ENCODE results near the gene PRDM8.
"Not testable (repeated sequence)": the region's sequence is repeated elsewhere in the genome, so short reads cannot be mapped to it uniquely, and the experiment has no call there.

PRDM8 gene

DNA sequence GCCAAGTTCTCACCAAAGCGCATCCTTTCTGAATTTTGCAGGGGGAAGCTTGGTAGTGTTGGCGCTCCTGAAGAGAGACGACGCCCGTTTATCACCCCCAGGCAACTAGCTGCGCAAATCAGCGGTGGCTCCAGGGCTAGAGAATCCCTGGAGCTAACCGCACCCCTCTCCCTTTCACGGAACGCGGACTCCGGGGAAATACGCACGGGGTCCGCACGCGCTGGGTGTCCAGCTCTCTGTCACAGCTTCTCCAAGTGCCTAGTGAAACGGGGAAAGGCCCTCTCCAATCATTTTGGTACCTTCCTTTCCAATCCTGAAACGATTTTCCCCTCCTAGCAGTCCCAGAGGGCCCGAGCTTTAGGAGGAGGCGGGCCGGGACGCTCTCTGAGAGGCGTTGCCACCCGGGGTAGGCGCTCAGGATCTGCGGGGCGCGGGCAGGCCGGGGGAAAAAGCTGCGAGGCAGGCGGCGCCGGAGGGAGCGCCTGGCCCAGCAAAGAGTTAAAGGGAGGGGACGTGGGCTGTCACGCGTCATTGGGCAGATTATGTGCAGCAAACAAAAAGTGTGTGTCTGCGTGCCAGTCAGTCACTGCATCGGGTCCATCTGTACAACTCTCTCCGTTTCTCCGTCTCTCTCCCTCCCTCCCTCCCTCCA, at the start of gene PRDM8:
PRDM8 (plus strand) TSS at position 582 of the 652 bp plus-strand sequence. CDS start 2,578 bp downstream, outside the sequence.
- in situ Hi-C loops (cut with MboI; ENCODE audit: low pct_unique_long_range_greater_than_20kb, low sequenced_read_pairs), result loop anchor here (25.0 kb wide), 1 partner anchor 1235 kb away; no protein-coding TSS in a partner anchor
- no peak for DNase-seq

- in situ Hi-C loops (cut with MboI; ENCODE audit: low pct_unique_long_range_greater_than_20kb, low sequenced_read_pairs), result no loop called here
- DNase-seq, result no peak
Measured at GRCh38 chr4:80150387-80151180, 46.7 kb upstream of the PRDM8 start.

GRCh38 chr4:80151981-80152380, 45.3 kb upstream of the PRDM8 start:
- DNase-seq, result no peak
- in situ Hi-C loops (cut with MboI; ENCODE audit: low pct_unique_long_range_greater_than_20kb, low sequenced_read_pairs), result no loop called here

GRCh38 chr4:80153874-80154544, 43.3 kb upstream of the PRDM8 start:
- DNase-seq, result no peak
- in situ Hi-C loops (cut with MboI; ENCODE audit: low pct_unique_long_range_greater_than_20kb, low sequenced_read_pairs), result no loop called here

- in situ Hi-C loops (cut with MboI; ENCODE audit: low pct_unique_long_range_greater_than_20kb, low sequenced_read_pairs), result no loop called here
- DNase-seq, result no peak
Measured at GRCh38 chr4:80154545-80154933, 42.8 kb upstream of the PRDM8 start.

- in situ Hi-C loops (cut with MboI; ENCODE audit: low pct_unique_long_range_greater_than_20kb, low sequenced_read_pairs), result no loop called here
- no peak for DNase-seq
Measured at GRCh38 chr4:80155316-80155982, 41.9 kb upstream of the PRDM8 start.

- no peak for DNase-seq
- in situ Hi-C loops (cut with MboI; ENCODE audit: low pct_unique_long_range_greater_than_20kb, low sequenced_read_pairs), result no loop called here
Measured at GRCh38 chr4:80156410-80156809, 40.9 kb upstream of the PRDM8 start.

- DNase-seq, result no peak
- in situ Hi-C loops (cut with MboI; ENCODE audit: low pct_unique_long_range_greater_than_20kb, low sequenced_read_pairs), result no loop called here
Measured at GRCh38 chr4:80161413-80162058, 35.8 kb upstream of the PRDM8 start.

GRCh38 chr4:80162418-80162817, 34.9 kb upstream of the PRDM8 start:
- DNase-seq, result no peak
- in situ Hi-C loops (cut with MboI; ENCODE audit: low pct_unique_long_range_greater_than_20kb, low sequenced_read_pairs), result no loop called here

- DNase-seq, result no peak
- in situ Hi-C loops (cut with MboI; ENCODE audit: low pct_unique_long_range_greater_than_20kb, low sequenced_read_pairs), result no loop called here
Measured at GRCh38 chr4:80165855-80166254, 31.4 kb upstream of the PRDM8 start.

DNA sequence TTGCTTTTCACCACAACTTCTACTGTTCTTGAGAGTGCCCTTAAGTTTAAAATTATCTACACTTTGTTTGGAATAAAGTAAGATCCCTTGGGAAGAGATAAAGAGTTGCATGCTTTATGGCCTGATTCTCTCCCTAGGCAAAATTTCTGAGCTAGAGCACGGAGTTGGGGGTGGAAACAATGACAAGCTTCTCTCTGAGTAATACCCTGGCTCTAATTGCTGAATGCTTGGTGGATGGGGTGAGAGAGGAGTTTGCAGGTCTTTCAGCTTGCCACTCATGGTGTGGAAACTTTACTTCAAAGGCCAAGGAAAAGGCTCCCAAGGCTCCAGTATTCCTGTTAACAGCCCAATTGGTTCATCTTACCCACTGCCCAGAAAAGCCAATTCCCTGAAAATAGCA, 26.1 kb upstream of the PRDM8 start:
- in situ Hi-C loops (cut with MboI; ENCODE audit: low pct_unique_long_range_greater_than_20kb, low sequenced_read_pairs), result no loop called here
- no peak for DNase-seq

GRCh38 chr4:80171656-80172055, 25.6 kb upstream of the PRDM8 start:
- in situ Hi-C loops (cut with MboI; ENCODE audit: low pct_unique_long_range_greater_than_20kb, low sequenced_read_pairs), result no loop called here
- DNase-seq, result no peak

DNA sequence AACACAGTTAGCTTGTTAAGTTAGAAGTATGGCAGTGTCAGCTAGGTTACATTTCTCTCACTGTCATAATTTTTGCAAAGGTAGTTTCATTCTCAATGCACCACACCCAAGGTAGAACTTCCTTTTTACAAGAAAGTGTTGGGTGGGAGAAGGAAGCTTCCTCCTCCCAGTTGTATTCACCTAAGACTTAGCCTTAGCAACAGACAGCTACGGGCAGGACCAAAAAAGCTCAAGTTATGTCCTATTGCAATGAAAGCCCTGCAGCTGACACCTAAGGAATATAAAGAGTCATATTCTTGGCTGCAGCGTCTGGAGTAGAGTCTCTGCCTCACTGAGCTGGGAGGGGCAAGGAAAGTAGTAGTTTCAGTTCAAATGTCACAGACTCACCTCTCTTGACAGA, 25.1 kb upstream of the PRDM8 start:
- DNase-seq, result no peak
- in situ Hi-C loops (cut with MboI; ENCODE audit: low pct_unique_long_range_greater_than_20kb, low sequenced_read_pairs), result no loop called here

DNA sequence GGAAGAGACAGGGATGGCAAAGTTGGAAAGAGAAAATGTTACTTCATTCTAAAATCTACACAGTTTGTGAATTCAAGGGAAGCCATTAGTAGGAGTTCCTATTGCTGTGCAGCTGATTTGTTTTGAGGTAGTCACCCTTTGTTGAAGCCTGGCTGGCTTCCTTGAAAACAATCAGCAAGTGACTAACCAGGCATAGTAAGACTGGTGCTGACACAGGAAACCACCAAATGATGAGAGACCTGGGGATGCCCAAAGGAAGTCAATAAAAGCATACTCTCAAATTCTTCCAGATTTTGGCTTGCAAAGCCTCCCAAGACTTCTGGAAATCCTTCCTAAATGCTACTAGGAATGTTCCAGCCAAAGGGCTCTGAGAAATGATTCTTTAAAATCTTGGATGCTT, 23.9 kb upstream of the PRDM8 start:
- in situ Hi-C loops (cut with MboI; ENCODE audit: low pct_unique_long_range_greater_than_20kb, low sequenced_read_pairs), result no loop called here
- peak; percentile 40 for DNase-seq

- in situ Hi-C loops (cut with MboI; ENCODE audit: low pct_unique_long_range_greater_than_20kb, low sequenced_read_pairs), result no loop called here
- DNase-seq, result no peak
Measured at GRCh38 chr4:80173841-80174240, 23.5 kb upstream of the PRDM8 start.

- DNase-seq, result not testable (repeated sequence)
- in situ Hi-C loops (cut with MboI; ENCODE audit: low pct_unique_long_range_greater_than_20kb, low sequenced_read_pairs), result loop anchor here (25.0 kb wide), 1 partner anchor 1215 kb away; no protein-coding TSS in a partner anchor
Measured at GRCh38 chr4:80177793-80178192, 19.5 kb upstream of the PRDM8 start.

- DNase-seq, result no peak
- in situ Hi-C loops (cut with MboI; ENCODE audit: low pct_unique_long_range_greater_than_20kb, low sequenced_read_pairs), result loop anchor here (25.0 kb wide), 1 partner anchor 1217 kb away; no protein-coding TSS in a partner anchor
Measured at GRCh38 chr4:80178964-80179363, 18.3 kb upstream of the PRDM8 start.

DNA sequence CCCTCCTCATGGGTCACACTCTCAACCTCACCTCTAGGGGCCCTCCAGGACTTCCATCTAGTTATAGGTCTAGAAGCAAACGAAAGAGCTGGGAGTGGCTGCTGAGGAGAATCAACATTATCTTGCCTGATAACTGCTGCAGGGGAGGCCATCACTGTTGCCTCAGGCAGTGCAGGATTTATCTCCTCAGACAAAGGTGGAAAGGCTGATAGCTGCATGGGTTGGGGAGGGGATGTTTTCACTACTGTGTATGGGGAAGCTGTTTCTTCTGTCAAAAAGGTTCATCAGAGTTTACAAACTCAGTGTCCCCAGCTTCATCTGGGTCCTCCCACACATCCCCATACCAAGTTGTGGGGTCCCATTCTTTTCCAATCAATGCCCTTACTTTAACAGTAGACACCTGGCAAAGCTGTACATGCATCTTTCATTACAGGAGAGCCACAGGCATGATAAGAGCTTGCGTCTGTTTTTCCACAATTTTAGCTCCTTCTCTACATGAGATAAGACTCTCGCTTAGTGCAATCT, 17.6 kb upstream of the PRDM8 start:
- in situ Hi-C loops (cut with MboI; ENCODE audit: low pct_unique_long_range_greater_than_20kb, low sequenced_read_pairs), result loop anchor here (25.0 kb wide), 1 partner anchor 1217 kb away; no protein-coding TSS in a partner anchor

DNA sequence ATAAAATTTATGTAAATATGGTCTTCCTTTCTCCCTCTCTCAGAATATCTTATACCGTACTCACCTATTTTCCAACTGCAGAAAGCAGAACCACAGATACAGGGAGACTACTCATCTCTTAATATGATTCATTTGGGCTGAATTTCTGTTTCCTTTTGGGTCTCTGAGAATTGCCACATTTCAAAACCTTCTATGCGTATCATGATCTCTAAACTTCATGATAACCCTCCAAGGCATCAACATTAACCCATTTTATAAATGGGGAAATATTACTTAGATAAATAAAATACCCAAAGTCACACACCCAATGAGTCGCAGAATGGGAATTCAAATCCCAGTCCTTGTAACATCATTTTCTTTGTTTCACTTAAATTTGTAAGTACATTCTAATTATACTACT, 16.6 kb upstream of the PRDM8 start:
- DNase-seq, result no peak
- in situ Hi-C loops (cut with MboI; ENCODE audit: low pct_unique_long_range_greater_than_20kb, low sequenced_read_pairs), result loop anchor here (25.0 kb wide), 1 partner anchor 1218 kb away; no protein-coding TSS in a partner anchor

More for the DNA sequence above, 17.6 kb upstream of the PRDM8 start:
- DNase-seq, result no peak
